GM21786 (cell line): Measurements from ENCODE around the gene GSN.

ENCODE experiments used
- ATAC-seq: cut with Tn5 transposase; IDR thresholded peaks from one replicate; pipeline ENCODE4 v1.9.1; 2021; ENCODE audit not compliant: unreplicated experiment

GSN gene

DNA sequence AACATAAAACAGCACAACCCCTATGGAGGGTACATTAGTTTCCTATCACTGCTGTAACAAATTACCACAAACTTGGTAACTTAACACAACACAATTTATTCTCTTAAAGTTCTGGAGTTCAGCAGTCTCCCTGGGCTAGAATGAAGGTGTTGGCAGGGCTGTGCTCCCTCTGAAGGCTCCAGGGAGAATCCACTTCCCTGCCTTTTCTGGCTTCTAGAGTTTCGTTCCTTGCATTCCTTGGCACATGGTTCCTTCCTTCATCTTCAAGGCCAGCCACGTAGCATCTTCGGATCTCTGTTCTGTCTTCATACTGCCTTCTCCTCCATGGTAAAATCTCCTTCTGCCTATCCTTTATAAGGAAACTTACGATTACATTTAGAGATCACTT, 25.0 kb upstream of the GSN start:
- no peak for ATAC-seq

DNA sequence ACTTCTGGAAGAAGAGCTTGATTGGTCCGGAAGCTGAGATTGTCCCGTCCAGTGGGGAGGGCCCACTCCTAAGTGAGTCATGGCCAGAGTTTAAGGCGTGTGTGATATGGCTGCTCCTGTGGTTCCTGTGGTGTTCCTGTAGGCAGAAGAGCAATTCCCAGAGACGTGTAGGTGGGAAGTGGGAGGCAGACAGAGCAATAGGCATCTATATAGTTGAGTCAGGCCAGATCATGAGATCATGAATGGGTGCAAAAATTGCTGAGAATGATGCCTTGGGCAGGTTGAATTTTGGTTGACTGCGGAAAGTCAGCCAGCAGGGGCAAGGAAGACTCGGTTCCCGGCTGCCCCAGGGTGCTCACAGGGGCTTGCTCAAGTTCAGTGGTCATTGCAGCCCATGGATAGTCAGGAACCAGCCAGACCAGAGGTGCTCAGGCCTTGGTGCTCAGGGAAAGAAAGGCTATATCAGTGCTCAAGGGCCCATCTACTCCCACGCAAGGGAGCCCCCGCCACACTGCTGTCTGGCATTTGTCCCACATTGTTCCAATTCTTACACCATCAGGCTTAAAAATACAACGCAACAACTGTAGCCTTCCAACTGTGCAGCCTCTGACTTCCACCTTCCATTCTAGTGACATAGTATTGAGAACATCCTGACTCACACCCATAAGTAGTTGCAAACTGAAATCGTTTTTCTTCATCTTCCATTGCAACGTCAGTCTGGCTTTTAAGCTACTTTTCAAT, 21.0 kb upstream of the GSN start:
- no peak for ATAC-seq

DNA sequence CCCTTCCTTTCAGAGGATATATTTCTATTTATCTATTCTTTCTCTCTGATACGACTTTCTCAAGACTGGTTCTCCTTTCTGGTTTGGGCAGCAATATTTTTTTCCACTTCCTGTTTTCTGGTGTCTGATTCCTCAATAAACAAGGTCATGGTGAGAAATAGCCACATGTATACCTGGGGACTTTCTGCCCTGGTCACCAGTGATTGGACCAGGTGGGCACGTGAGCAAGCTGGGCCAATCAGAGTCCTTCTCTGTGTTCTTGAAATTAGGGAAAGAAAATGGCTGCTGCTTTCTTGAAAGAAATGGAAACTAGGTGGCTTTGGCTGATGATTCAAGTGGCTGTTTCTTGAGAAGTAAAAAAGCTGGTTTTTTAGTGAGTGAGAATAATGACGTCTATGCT, 18.4 kb upstream of the GSN start:
- no peak for ATAC-seq

- ATAC-seq, result no peak
These were observed 15.7 kb upstream of the GSN start for GRCh38 chr9:121252104-121252851.

GRCh38 chr9:121253162-121253561, 14.8 kb upstream of the GSN start:
- ATAC-seq, result no peak

- ATAC-seq, result no peak
These were observed 14.0 kb upstream of the GSN start for GRCh38 chr9:121253821-121254501.

GRCh38 chr9:121259498-121259897, 8.5 kb upstream of the GSN start:
- no peak for ATAC-seq

DNA sequence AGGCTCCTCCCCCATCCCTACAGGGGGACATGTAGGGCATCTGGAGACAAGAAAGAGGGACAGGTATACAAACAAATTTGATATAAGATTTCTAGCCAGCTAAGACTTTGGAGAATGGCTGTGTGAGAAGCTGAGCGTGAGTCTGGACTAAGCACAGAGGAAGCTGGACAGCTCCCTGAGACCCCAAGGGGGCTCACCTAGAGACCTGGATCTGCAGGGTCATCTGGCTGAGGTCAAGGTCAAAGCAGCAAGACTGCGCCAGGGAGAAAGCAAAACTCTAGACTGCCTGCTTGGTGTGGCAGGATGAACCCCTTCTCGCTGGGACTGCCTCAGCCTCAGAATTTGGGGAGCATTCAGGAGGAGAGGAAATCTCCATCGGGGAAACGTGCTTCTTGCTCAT, 8.0 kb upstream of the GSN start:
- no peak for ATAC-seq

GRCh38 chr9:121260457-121261106, 7.4 kb upstream of the GSN start:
- no peak for ATAC-seq

GRCh38 chr9:121261107-121261460, 6.9 kb upstream of the GSN start:
- no peak for ATAC-seq

- ATAC-seq, result no peak
These were observed 6.2 kb upstream of the GSN start for GRCh38 chr9:121261755-121262154.

GRCh38 chr9:121262423-121262822, 5.5 kb upstream of the GSN start:
- no peak for ATAC-seq

GRCh38 chr9:121262953-121263352, 5.0 kb upstream of the GSN start:
- no peak for ATAC-seq

DNA sequence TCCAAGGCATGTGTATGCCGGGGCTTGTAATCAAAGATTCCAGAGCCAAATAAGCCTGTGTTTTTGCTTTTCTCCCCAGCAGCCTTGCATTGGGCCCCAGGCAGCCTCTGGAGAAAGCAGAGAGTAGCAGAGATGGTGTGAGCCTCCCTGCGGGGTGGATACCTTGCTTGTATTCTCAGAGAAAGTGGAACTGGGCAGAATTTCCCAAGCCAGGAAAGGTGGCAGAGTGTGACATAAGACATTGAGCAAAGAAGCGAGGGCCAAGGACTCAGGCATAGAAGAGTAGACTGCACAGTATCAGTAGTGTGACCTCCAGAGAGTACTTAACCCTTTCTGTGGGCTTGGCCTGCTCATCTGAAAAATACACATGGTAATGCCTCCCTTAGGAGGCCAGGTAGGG, 1.6 kb upstream of the GSN start:
- no peak for ATAC-seq

DNA sequence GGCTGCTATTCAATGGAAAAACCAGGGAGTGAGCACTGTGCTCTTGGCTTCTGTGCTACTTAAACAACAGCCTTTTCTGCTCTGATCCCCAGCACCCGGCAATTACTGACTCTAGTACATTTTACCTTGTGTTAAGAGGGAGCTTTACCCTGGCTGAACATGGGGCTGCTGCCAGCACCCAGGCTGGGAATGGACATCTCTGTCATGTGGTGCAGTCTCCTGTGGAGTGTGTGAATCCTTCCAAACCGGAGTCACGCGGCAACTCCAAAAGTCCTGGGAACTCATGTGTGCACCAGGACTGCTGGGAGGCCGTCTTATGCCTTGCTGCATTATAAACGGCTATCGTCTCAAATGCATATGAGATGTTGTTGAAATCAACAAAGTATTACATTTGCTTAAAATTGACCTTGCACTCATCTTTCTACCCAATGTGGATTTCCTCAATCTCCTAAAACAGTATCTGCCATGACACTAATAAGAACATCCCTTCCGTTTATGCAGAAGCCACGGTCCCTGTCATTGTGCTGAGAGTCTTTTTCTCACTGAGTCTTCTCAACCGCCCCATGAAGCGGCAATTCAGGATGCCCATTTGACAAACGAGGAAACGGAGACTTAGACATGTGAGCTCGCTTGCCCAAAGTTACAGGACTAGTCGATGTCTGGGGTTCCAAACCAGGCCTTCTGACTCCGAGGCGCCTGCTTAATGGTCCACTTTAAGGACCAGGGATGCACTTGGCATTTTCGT, 884 bp upstream of the GSN start:
- no peak for ATAC-seq

GRCh38 chr9:121268598-121268850, 562 bp downstream of the GSN start:
- peak; percentile 38 for ATAC-seq

GRCh38 chr9:121268851-121269641, 1.1 kb downstream of the GSN start:
- no peak for ATAC-seq

DNA sequence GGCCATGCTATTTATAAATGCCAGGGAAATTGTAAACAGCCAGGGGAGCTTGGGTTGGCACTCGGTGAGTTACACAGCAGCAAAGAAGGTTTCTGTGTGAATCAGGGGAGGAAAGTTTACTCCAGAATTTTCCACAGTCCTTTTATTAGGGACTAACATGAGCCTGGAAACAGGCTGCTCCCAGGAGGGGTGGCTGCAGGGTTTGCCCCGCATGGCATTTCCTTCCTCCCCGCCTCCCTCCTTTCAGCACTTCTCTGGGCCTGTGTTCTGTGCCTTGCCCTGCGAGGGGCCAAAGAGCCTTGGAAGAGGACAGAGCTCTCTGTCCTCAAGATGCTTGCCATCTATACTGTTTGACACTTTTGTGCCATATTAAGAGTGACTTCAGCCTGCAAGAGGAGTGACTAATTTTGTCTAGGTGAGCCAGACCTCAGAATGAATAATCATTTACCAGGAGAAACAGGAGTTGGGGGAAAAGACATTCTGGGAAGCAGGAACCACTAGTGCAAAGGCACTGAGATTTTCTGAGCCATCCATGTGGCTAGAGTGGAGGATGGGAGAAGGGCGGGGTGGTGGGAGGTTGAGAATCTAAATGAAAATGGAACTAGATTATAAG, 1.8 kb downstream of the GSN start:
- ATAC-seq, result no peak

- ATAC-seq, result no peak
These were observed 3.7 kb downstream of the GSN start for GRCh38 chr9:121271368-121272341.
